ENCODE results near the gene CACNA2D3.

Gene CACNA2D3

DNA sequence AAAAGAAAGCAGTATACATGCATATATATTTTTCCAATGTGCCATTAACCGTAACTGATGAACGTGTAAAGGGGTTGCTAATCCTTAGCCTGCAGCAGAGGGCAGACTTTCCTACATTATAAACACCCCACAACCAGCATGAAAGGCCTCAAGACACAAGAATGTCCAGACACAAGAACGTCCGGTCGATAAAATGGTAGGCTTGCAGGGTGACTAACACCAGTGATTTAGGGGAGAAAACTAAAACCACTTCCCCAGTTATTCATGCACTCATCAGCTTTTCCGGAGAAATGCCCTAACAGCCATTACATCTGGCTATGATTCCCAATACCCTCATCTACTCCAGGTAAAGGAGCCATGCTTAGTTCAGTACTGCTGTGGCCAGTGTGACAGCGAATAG, 748.1 kb downstream of the CACNA2D3 start:
- DNase-seq: no peak

DNA sequence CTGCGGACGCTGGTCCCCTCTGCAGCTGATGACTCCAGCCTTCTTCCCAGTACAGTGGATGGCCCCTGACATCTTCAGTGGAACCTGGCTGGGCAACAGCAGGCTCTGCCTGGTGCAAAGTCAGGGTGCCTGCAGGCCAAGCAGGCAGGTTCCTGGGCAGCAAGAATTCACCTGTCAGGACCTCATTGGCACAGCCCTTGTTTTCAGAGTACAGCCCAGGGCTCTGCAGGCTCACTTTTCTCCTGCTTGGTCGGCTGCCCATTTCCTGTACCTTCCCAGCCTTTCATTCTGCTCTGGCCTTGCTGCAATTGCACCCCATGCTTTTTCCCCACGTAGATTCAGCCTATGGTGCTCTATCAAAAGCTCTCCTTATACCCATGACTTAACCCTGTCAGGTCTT, 749.5 kb downstream of the CACNA2D3 start:
- no peak for DNase-seq

DNA sequence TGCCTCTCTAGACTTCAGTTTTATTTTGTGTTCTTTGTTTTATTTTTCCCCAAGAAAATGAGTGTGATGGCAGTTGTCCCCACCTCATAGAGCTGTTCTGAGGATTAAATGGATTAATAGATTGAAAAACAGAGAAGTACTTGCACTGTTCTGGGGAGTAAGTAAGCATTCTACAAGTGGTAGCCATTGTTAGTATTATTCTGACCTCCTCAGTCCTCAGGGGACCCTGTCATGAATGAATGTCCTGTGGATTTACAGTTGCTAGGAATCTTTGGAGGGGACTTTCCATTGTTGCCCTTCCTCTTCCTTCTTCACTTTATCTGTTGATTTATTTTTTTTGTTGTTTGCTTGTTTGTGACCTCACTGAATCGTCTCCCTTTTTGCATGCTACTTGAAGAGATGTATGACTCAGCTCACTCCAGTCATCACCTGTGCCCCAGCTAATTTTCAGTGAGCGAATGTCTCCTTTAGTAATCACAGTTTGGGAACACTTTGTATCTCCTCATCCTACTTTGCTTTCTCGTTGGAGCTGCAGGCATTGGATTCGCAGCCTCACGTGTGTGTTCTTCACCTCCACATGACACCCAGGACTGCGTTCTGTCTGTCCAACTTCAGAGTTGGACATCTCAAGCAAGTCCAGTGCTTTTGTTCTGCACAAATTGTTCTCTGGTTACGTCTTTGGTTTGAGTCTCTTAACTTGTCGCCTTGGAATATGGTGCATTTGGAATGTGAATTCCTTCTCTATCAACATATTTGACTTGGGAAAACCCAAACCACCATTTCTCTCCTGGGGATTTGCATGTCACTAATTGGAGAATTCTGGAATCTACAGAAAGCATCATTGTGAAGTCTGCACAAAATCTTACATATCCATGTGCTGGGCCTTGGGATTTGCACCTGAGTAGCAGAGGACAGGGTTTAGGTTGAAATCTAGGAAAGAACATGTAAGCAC, 751.0 kb downstream of the CACNA2D3 start:
- DNase-seq: no peak

DNA sequence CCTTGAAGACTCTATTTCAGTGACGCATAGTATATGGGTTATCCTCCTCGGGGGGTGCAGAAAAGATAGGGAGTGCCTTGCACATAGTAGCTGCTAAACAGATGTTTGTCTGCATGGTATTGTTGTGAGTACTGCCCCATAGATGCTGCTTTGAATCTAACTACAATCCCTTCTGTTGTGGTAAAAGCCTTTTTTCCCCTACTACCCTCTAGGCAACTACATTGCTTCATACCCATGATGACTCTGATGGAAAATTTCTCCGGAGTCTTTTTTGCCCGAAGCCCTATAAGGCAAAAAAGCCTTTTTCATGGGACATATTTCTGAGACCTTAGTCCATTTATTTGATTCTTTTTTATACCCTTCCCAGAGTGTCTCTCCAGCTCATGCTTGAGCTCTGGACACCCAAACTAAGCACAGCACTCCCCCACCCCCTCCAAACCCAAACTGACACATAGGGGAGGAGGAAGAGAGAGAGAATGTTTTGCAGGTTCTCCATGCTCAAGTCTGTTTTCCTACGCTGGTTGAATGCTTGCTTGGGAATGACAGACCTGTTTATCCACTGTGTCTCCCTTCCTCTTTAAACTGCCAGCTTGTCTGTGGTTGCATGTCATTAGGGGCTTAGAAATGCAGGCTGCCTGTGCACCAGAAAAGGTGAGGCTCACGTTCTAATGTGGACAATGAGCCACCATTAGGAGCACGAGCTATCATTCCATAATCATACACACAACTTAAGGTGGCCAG, 752.6 kb downstream of the CACNA2D3 start:
- no peak for DNase-seq

- no peak for DNase-seq
These were observed 753.4 kb downstream of the CACNA2D3 start for GRCh38 chr3:54875596-54876268.

- no peak for DNase-seq
These were observed 754.3 kb downstream of the CACNA2D3 start for GRCh38 chr3:54876694-54877093.

DNA sequence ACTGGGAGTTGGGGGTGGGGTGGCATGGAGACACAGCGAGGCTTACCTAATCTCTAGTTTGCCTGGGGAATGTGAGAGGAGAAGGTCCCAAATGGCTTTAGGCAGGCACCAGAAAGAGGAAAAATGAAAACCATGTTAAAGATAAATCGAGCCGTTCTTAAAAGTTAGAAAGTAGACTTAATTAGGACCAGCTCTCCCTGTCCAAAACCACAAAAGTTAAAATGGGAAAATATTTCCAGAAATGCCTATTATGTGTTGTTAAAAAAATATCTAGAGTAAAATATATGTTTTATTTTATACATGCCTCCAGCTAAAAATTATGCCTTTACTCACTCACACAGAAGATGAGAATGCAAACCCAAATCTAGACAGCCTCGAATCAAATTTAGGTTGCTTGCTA, 755.4 kb downstream of the CACNA2D3 start:
- DNase-seq: no peak

DNA sequence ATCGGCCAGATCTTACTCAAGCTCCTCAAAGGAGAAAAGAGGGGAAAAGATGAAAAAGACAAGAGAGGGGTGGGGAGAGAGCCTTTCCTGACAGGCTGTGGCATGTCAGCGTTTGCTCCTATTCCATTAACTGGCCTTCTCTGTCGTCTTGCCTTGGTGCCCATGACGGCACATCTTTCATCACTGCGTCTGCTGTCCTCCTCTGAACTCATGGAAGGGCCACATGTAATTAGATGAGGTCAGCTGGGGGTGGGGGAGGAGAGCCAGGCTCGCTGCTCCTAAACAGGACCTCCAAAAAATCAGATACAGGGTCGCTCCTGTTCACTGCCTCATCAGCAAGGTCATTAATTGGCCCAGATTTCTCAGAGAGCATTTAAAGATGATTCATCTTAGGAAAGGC, 755.8 kb downstream of the CACNA2D3 start:
- DNase-seq: no peak

DNA sequence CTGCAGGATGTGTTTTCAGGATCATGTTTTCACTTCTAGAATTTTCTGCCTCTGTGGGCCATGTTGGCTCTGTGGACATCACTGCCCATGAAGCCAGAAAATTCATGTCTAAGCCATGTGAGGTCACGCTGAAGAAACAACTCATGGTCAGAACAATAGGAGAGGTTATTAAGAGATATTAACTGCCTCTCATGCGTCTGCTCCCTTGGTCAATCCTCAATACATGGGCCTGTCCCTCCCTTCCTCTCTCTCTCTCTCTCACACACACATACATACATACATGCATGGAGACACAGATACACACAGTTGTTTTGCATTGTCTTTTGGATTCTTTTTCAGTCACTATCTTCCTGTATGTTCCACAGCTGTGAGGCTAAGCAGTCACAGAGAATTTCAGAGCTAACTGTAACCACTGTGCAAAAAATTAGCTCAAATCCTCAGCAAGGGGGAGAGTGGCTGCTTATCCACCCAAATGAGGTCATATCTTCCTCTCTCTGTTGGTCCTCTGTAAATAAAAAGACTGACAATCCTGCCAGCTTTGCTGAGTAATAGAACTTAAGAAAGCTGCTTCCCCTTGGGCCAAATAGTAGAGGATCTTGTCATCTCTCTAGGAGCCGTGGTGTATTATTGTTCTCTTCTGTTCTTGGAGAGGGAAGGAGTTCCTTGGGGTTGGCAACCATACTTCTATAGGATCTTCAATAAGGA, 759.9 kb downstream of the CACNA2D3 start:
- DNase-seq: no peak

DNA sequence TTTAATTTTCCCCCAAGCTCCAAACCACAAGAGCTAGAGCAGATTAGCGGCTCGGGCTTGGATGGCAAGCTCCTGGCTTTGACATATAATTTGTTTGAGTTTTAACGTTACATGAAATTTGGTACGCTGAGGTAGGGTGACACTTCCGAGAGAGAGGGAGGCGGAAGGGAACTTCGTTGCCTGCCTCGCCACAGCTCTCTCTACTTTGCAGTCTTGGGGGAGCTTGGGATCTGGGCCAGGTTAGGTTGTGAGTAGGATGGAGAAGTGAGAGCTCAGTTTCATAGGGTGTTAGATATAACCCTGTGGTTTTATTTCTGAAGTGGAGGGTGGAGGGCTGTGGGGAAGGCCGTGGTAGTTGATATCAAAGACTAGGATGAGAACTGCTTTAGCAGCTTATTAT, 765.8 kb downstream of the CACNA2D3 start:
- no peak for DNase-seq

GRCh38 chr3:54888873-54889272, 766.5 kb downstream of the CACNA2D3 start:
- no peak for DNase-seq

GRCh38 chr3:54889731-54890130, 767.4 kb downstream of the CACNA2D3 start:
- no peak for DNase-seq

DNA sequence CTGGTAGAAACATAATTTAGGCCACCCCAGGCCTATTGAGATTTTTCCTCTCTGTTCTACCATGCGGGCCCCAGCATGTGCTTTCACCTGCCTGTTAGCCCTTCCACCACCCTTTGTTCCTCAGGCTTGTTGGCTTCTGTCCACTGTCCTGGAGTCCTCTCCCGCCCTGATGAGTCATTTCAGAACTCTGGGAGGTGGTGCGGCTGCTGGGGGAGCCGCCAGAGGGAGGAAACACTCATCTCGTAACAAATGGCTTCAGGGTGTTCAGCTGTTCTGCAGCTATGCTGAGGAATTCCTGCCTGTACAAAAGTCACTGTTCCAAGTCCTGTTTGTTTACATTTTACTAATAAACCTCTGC, 769.2 kb downstream of the CACNA2D3 start:
- DNase-seq: no peak

- DNase-seq: no peak
These were observed 769.8 kb downstream of the CACNA2D3 start for GRCh38 chr3:54892168-54892567.

GRCh38 chr3:54895613-54896012, 773.3 kb downstream of the CACNA2D3 start:
- DNase-seq: no peak

- no peak for DNase-seq
These were observed 774.8 kb downstream of the CACNA2D3 start for GRCh38 chr3:54897028-54897711.

DNA sequence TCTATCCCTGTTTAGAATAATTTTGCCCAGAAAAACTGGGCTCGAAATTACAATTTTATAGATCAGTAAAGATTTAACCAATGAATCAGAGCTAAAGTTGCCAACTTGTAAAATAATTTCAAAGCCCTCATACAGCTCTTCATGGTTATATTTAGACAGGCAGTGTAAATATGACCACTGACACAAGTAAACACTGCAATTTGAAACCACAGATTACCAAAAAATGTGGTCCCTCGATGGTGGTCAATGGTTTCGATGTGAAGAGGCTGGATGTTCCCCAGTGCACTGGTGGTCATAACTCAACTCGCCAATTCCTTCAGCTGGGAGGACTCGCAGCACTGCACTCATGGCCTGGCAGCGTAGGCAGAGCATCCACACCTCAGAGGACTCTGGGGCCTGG, 776.9 kb downstream of the CACNA2D3 start:
- no peak for DNase-seq

GRCh38 chr3:54900838-54901591, 778.7 kb downstream of the CACNA2D3 start:
- no peak for DNase-seq

GRCh38 chr3:54901906-54902685, 779.7 kb downstream of the CACNA2D3 start:
- DNase-seq: no peak

DNA sequence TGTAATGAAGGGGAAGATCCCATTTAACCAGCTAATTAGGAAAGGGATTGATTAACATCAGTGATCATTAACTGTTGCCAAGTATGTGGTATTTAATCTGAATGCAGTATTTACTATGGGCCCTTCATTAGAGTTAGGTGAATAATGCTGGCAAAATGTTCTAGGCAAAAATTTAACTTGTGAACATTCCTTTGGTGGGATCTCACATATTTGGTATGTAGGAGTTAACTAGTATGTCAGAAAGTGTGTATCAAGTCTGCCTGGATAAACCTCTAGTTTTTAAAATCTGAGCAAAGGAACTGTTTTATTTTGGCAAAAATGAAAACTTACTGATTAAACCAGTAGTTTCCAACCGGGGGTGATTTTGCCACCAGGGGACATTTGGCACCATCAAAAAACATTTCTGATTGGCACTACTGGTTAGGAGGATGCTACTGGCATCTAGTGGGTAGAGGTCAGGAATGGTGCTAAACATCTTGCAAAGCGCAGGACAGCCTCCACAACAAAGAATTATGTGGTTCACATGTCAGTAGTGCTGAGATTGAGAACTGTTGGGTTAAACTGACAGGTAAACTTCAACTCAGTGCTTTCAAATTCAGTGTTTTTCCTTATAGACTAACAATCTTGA, 783.0 kb downstream of the CACNA2D3 start:
- DNase-seq: no peak

All from GF-D8 (cell line).